ENCODE results near the gene IL3. TPM values are rescaled to one million over a fixed set of nuclear protein-coding genes. Genes with fewer than 3 reads are reported as not detected.

IL3 gene, protein sequence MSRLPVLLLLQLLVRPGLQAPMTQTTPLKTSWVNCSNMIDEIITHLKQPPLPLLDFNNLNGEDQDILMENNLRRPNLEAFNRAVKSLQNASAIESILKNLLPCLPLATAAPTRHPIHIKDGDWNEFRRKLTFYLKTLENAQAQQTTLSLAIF
- total RNA-seq, result not detected

DNA sequence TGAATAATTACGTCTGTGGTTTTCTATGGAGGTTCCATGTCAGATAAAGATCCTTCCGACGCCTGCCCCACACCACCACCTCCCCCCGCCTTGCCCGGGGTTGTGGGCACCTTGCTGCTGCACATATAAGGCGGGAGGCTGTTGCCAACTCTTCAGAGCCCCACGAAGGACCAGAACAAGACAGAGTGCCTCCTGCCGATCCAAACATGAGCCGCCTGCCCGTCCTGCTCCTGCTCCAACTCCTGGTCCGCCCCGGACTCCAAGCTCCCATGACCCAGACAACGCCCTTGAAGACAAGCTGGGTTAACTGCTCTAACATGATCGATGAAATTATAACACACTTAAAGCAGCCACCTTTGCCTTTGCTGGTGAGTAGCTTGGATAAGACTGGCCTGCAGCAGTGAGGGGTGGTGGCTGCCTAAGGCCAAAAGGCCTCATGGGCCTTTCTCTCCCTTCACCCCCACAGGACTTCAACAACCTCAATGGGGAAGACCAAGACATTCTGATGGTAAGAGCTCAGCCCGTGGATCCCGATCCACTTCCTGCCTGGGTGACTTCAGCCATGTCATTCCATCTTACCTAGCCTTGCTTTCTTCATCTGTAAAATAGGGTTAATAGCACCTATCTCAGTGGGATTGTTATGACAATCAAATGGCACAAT is at the start of gene IL3:
TSS of gene IL3 (plus strand) at position 155 of the 661 bp plus-strand sequence. CDS start at position 207, 52 bp downstream.
- intact Hi-C loops (cut with DNase I), result no loop called here
- Histone ChIP-seq H3K9me3 (no peaks in the 10 kb centered on the region), H3K36me3 (no peaks in the 10 kb centered on the region), H3K27ac (replicated peaks in 1 of 4) (no peak within 1 kb of the TSS), H3K27me3 (no peaks in the 10 kb centered on the region), H3K4me3 (no peak within 1 kb of the TSS), H3K4me1 (no peaks in the 10 kb centered on the region)
- no peak for TF ChIP-seq POLR2AphosphoS5 (IDR thresholded peaks at IDR 0.05)
- no peak for TF ChIP-seq CTCF (IDR thresholded peaks at IDR 0.05)
- no peak for TF ChIP-seq POLR2A (IDR thresholded peaks at IDR 0.05; ENCODE audit: low read depth)
- no peak for TF ChIP-seq EP300 (IDR thresholded peaks at IDR 0.05)
- 93% methylated on average over 13 of the region's 16 CpGs for WGBS
- DNase-seq (ENCODE audit: extremely low spot score), result no peak

DNA sequence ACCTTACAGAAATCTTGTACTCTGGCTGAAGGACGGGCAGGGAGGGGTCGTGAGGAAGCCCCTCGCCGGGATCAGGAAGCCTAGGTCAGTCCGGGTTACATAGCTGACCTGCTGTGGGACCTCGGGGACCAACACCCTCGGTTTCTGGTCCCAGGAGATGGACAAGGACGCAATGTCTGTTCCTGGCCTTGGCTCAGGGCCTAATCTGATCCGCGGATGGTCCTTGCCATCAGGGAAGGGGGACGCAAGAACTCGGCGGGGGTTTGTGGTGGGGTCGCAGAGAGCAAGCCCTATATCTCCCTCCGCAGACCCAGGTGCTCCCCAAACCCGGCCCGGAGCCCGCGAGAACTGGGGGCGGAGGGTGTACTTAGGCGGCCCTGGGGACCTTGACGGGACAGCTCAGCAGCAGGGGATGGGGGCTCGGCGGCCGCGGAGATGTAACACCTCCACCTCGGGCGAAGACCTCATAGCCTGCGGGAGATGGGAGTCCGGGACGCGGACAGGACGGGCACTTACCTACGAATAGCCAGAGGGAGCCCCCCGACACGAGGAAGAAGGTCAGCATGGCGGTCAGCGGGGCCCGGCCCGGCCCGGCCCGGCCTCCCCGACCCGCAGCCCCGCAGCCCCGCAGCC is 49.4 kb upstream of the IL3 start:
- Histone ChIP-seq H3K27ac (replicated peaks in 1 of 4) (no peak overlapping the region), H3K4me3 (peak overlapping the region; percentile 65 to 72 (median 68)), H3K27me3 (peaks cover 0 to 23% (median 0%) of the 10 kb centered on the region in 4 donors), H3K36me3 (no peaks in the 10 kb centered on the region), H3K4me1 (peaks cover 13 to 31% (median 23%) of the 10 kb centered on the region in 4 donors), H3K9me3 (no peaks in the 10 kb centered on the region)
- no peak for DNase-seq (ENCODE audit: extremely low spot score)
- 14% methylated on average over 17 of the region's 46 CpGs for WGBS
- no peak for TF ChIP-seq CTCF (IDR thresholded peaks at IDR 0.05)
- TF ChIP-seq POLR2A (IDR thresholded peaks at IDR 0.05; ENCODE audit: low read depth), result no peak
- TF ChIP-seq EP300 (IDR thresholded peaks at IDR 0.05), result no peak
- no peak for TF ChIP-seq POLR2AphosphoS5 (IDR thresholded peaks at IDR 0.05)
- intact Hi-C loops (cut with DNase I), result no loop called here

DNA sequence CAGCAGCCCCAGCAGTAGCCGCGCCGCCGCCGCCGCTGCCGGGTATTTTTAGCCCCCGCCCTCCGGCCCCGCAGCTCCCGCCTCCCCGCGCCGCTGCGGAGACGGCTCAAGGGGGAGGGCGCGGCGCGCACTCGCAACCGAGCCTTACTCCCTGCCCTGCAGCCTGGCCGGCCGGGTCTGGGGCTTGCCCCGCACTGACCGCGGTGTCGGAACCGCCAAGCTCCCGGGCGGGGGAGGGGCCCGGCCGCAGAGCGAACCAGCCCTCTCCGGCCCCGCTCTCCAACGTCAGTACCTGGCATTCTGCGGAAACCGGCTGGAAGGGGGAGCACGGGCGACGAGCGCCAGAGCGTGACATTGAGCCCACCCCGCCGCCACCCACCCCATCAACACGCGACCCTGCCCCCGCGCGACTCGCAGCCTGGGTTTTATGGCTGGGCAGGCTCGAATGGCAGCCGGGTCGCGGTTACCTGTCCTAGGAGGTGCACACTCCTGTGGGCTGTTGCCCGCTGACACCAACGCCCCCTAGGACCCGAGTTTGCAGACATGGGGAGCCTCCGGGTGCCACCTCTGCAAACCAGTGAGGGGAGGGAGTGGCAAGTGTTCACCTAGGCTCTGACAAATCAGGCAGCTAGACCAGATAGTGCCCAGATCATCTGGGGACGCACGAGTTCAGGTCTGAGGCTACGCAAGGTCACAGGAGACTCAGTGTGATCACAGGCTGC is 48.7 kb upstream of the IL3 start, which contains the start of gene ACSL6:
TSS of gene ACSL6 (minus strand) at position 37 of the 722 bp plus-strand sequence. CDS start 105 bp downstream, outside the sequence.
- no peaks in the 10 kb centered on the region for H3K9me3 ChIP-seq
- H3K27ac ChIP-seq (replicated peaks in 1 of 4), result no peak within 1 kb of the TSS
- H3K4me3 ChIP-seq, result peak within 1 kb of the TSS; percentile 65 to 72 (median 68)
- no peak for DNase-seq (ENCODE audit: extremely low spot score)
- peaks cover 0 to 25% (median 0%) of the 10 kb centered on the region in 4 donors for H3K27me3 ChIP-seq
- TF ChIP-seq POLR2A (IDR thresholded peaks at IDR 0.05; ENCODE audit: low read depth), result no peak
- no peak for TF ChIP-seq POLR2AphosphoS5 (IDR thresholded peaks at IDR 0.05)
- no peak for TF ChIP-seq EP300 (IDR thresholded peaks at IDR 0.05)
- no peak for TF ChIP-seq CTCF (IDR thresholded peaks at IDR 0.05)
- H3K36me3 ChIP-seq, result no peaks in the 10 kb centered on the region
- intact Hi-C loops (cut with DNase I), result no loop called here
- peaks cover 13 to 31% (median 23%) of the 10 kb centered on the region in 4 donors for H3K4me1 ChIP-seq
- WGBS, result 67% methylated on average over 3 of the region's 63 CpGs

- intact Hi-C loops (cut with DNase I), result no loop called here
- DNase-seq (ENCODE audit: extremely low spot score), result no peak
- no peaks in the 10 kb centered on the region for H3K36me3 ChIP-seq
- H3K9me3 ChIP-seq, result no peaks in the 10 kb centered on the region
- peak overlapping the region in 3 of 4 donors; percentile 66 to 72 (median 69) for H3K4me3 ChIP-seq
- TF ChIP-seq POLR2AphosphoS5 (IDR thresholded peaks at IDR 0.05) (no peak), CTCF (IDR thresholded peaks at IDR 0.05) (no peak), POLR2A (IDR thresholded peaks at IDR 0.05; ENCODE audit: low read depth) (no peak), EP300 (IDR thresholded peaks at IDR 0.05) (no peak)
- 37% methylated on average over 7 of the region's 7 CpGs for WGBS
- H3K4me1 ChIP-seq, result peaks cover 12 to 29% (median 23%) of the 10 kb centered on the region in 4 donors
- H3K27ac ChIP-seq (replicated peaks in 1 of 4), result no peak overlapping the region
- peaks cover 0 to 29% (median 2%) of the 10 kb centered on the region in 4 donors for H3K27me3 ChIP-seq
Measured at GRCh38 chr5:132012371-132013005, 48.0 kb upstream of the IL3 start.
